ENCODE measurements around the gene CST8. TPM values are rescaled to one million over a fixed set of nuclear protein-coding genes. Genes with fewer than 3 reads are reported as not detected.

The CST8 gene
- polyA plus RNA-seq, 1 of the 3 experiments (the other 2 are of a cell fraction) = not detected

GRCh38 chr20:23492292-23492691, 1.4 kb downstream of the CST8 start:
- H3F3A ChIP-seq (replicated peaks; ENCODE audit: insufficient read depth) = no peaks in the 10 kb centered on the region
- POLR2A ChIA-PET = no interaction called here

DNA sequence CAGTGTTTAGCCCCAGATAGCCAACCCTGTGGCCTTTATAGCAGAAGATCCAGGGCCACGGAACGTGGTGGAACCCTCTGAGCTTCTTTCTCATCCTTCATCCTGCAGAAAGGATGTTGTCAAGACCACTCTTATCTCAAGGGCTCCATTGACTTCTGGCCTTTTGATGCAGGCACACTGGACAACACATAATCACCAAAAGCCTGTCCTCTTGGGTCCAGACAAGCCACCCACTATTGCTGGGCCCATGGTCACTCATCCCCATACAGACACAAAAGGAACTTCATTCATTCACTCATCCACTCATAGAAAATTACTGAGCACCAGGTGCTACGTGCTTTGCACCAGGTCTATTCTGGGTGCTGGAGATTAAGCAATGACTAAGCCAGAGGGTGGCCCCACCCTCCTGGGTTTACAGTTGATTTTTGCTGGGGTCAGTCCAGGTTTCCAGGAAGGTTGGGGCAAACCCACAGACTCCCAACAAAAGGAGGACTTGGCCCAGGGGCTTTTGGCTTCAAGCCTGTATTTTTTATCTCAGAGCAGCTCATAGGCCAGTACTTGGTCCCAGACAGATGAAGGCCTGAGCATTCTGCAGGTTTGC, 2.4 kb downstream of the CST8 start:
- H3K27me3 ChIP-seq (ENCODE audit: insufficient read depth) = no peaks in the 10 kb centered on the region
- ChIA-PET POLR2A (no interaction called here), CTCF (no interaction called here)
- 17% methylated on average over 1 of the region's 3 CpGs for WGBS (ENCODE audit: low lambda C conversion rate)
- H3K9me3 ChIP-seq = no peaks in the 10 kb centered on the region
- H3K4me3 ChIP-seq (ENCODE audit: low read depth in 2 of 2, low read length in 1 of 2) = no peak overlapping the region
- H4K20me1 ChIP-seq (ENCODE audit: insufficient read depth) = no peaks in the 10 kb centered on the region
- DNase-seq = no peak
- no peaks in the 10 kb centered on the region for H3F3A ChIP-seq (replicated peaks; ENCODE audit: insufficient read depth)
- no peak overlapping the region for H2AFZ ChIP-seq (ENCODE audit: low read depth)
- no peak overlapping the region for H3K9ac ChIP-seq
- no peaks in the 10 kb centered on the region for H3K9me2 ChIP-seq
- no peak overlapping the region for H3K4me2 ChIP-seq
- no peak overlapping the region for H3K27ac ChIP-seq (ENCODE audit: low read depth in 2 of 2, low read length in 1 of 2)
- no peaks in the 10 kb centered on the region for H3K36me3 ChIP-seq (replicated peaks in 1 of 2; ENCODE audit: control insufficient read depth in 1 of 2, insufficient read depth in 2 of 2, low read length in 1 of 2)
- TF ChIP-seq EP300 (IDR thresholded peaks at IDR 0.05; ENCODE audit: borderline replicate concordance in 1 of 2, low read depth in 1 of 2, low read length in 1 of 2) (no peak), SIN3A (IDR thresholded peaks at IDR 0.05; ENCODE audit: borderline replicate concordance, low read depth, low read length) (no peak), JUND (IDR thresholded peaks at IDR 0.05) (no peak), RAD21 (IDR thresholded peaks at IDR 0.05; ENCODE audit: low read length) (no peak), CHD2 (IDR thresholded peaks at IDR 0.05; ENCODE audit: low read length, partially characterized antibody) (no peak), NFIC (IDR thresholded peaks at IDR 0.05; ENCODE audit: borderline replicate concordance) (no peak), NRF1 (IDR thresholded peaks at IDR 0.05; ENCODE audit: low read depth, low read length) (no peak), RXRA (IDR thresholded peaks at IDR 0.05; ENCODE audit: borderline replicate concordance, low read depth) (no peak)
- no peaks in the 10 kb centered on the region for H3K4me1 ChIP-seq (ENCODE audit: control insufficient read depth in 1 of 2, insufficient read depth in 2 of 2, low read depth in 1 of 2, low read length in 1 of 2)
- no peaks in the 10 kb centered on the region for H3K79me2 ChIP-seq (ENCODE audit: insufficient read depth)

More at GRCh38 chr20:23492292-23492691, 1.4 kb downstream of the CST8 start:
- Histone ChIP-seq H4K20me1 (ENCODE audit: insufficient read depth) (no peaks in the 10 kb centered on the region), H3K36me3 (replicated peaks in 1 of 2; ENCODE audit: control insufficient read depth in 1 of 2, insufficient read depth in 2 of 2, low read length in 1 of 2) (no peaks in the 10 kb centered on the region), H2AFZ (ENCODE audit: low read depth) (no peak overlapping the region), H3K4me1 (ENCODE audit: control insufficient read depth in 1 of 2, insufficient read depth in 2 of 2, low read depth in 1 of 2, low read length in 1 of 2) (no peaks in the 10 kb centered on the region), H3K9me3 (no peaks in the 10 kb centered on the region), H3K27me3 (ENCODE audit: insufficient read depth) (no peaks in the 10 kb centered on the region), H3K9ac (no peak overlapping the region), H3K4me3 (ENCODE audit: low read depth in 2 of 2, low read length in 1 of 2) (no peak overlapping the region), H3K27ac (ENCODE audit: low read depth in 2 of 2, low read length in 1 of 2) (no peak overlapping the region), H3K9me2 (no peaks in the 10 kb centered on the region), H3K4me2 (no peak overlapping the region), H3K79me2 (ENCODE audit: insufficient read depth) (no peaks in the 10 kb centered on the region)
- no peak for TF ChIP-seq RCOR1 (IDR thresholded peaks at IDR 0.05; ENCODE audit: low read length)
- no peak for TF ChIP-seq SMC3 (IDR thresholded peaks at IDR 0.05; ENCODE audit: low read depth, low read length)
- TF ChIP-seq FOXM1 (IDR thresholded peaks at IDR 0.05; ENCODE audit: low read depth) = no peak
- TF ChIP-seq RXRA (IDR thresholded peaks at IDR 0.05; ENCODE audit: borderline replicate concordance, low read depth) = no peak
- no peak for TF ChIP-seq POLR2AphosphoS5 (IDR thresholded peaks at IDR 0.05; ENCODE audit: low read depth, low read length)
- no peak for TF ChIP-seq CHD2 (IDR thresholded peaks at IDR 0.05; ENCODE audit: low read length, partially characterized antibody)
- no peak for DNase-seq
- CTCF ChIA-PET = no interaction called here

DNA sequence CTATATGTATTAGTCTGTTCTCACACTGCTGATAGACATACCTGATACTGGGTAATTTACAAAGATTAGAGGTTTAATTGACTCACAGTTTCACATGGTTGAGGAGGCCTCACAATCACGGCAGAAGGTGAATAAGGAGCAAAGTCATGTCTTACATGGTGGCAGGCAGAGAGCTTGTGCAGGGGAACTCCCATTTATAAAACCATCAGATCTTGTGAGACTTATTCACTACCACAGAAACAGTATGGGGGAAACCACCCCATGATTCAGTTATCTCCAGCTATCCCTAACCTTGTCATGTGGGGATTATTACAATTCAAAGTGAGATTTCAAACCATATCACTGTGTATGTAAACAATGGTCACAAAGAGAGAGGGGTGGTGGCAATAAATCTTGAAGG, 6.6 kb downstream of the CST8 start:
- H3K4me3 ChIP-seq (ENCODE audit: low read depth in 2 of 2, low read length in 1 of 2) = no peak overlapping the region
- H3K9me3 ChIP-seq = no peaks in the 10 kb centered on the region
- no peak overlapping the region for H3K27ac ChIP-seq (ENCODE audit: low read depth in 2 of 2, low read length in 1 of 2)
- no peaks in the 10 kb centered on the region for H3K9me2 ChIP-seq
- H3K9ac ChIP-seq = no peak overlapping the region
- no peak overlapping the region for H2AFZ ChIP-seq (ENCODE audit: low read depth)
- no peaks in the 10 kb centered on the region for H4K20me1 ChIP-seq (ENCODE audit: insufficient read depth)
- H3K79me2 ChIP-seq (ENCODE audit: insufficient read depth) = no peaks in the 10 kb centered on the region
- ChIA-PET CTCF (no interaction called here), POLR2A (no interaction called here)
- no peaks in the 10 kb centered on the region for H3K4me1 ChIP-seq (ENCODE audit: control insufficient read depth in 1 of 2, insufficient read depth in 2 of 2, low read depth in 1 of 2, low read length in 1 of 2)
- 0% methylated on average over 1 of the region's 1 CpG for WGBS (ENCODE audit: low lambda C conversion rate)
- no peaks in the 10 kb centered on the region for H3F3A ChIP-seq (replicated peaks; ENCODE audit: insufficient read depth)
- no peak overlapping the region for H3K4me2 ChIP-seq
- peaks cover 5% of the 10 kb centered on the region; the same call in 1 of the 2 replicates for H3K27me3 ChIP-seq (ENCODE audit: insufficient read depth)
- no peak for DNase-seq
- no peak for TF ChIP-seq MXI1 (IDR thresholded peaks at IDR 0.05; ENCODE audit: low read depth, low read length)
- TF ChIP-seq SIN3A (IDR thresholded peaks at IDR 0.05; ENCODE audit: borderline replicate concordance, low read depth, low read length) = no peak
- no peaks in the 10 kb centered on the region for H3K36me3 ChIP-seq (replicated peaks in 1 of 2; ENCODE audit: control insufficient read depth in 1 of 2, insufficient read depth in 2 of 2, low read length in 1 of 2)

Data from SK-N-SH (cell line).